Fibroblast of skin of right quadriceps (primary cell): ENCODE data around the gene C7.
"Not testable (repeated sequence)": the region's sequence is repeated elsewhere in the genome, so short reads cannot be mapped to it uniquely, and the experiment has no call there.

Experiments
- DNase-seq: peaks from one replicate; pipeline ENCODE4 v3.0.0-alpha.2; 2013

The C7 gene

GRCh38 chr5:40995801-40996586, 86.7 kb downstream of the C7 start:
- DNase-seq: no peak

GRCh38 chr5:40999142-40999541, 89.8 kb downstream of the C7 start:
- DNase-seq: no peak

DNA sequence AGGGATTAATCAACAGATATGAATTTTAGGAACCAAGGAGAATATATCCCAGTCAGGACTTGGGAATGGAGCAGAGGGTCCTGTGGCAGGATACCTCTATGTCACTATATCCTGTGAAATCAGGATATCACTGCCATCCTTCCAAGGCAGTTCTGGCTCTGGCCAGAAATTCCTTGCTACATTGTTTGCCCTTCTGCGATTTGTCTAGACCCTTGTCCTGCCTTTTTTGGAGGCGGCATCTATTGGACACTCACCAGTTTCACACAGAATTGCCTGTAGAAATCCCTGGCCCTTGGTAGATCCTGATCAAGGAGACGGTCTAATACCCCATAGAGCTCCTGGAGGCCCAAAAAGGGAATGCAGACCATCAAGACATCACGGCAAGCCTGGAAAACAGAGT, 90.7 kb downstream of the C7 start:
- no peak for DNase-seq

DNA sequence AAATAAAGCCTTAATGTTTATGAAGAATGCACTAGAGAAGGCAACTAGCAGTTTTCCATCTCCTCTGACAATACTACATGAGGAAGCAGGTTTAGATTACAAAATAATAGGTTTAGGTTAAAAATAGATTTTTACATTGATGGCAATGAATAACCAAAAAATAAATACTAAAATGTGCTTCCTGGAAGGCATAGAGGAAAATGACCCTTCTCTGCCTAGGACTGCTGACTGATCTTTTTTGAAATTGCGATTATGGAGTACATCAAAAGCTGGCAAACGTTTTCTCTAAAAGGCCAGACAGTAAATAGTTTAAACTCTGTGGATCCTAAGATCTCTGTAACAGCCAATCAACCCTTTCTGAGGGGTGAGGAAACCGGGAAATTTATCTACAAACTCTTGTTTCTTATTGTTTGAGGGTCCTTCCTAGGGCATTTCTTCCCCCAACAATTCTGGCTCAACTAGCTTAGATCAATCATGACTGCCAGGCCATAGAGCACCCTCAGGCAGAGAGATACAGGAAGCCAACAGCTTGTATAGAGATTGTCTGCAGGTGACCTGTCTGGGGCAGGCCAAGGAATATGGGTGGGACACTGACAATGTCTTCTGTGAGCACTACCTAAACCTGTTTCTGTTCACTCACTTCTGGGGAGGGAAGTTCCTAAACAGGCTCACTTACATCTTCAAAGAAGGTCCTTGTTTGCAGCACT, 94.5 kb downstream of the C7 start:
- DNase-seq: no peak

- no peak for DNase-seq
Observed at GRCh38 chr5:41004931-41005330, 95.6 kb downstream of the C7 start.

GRCh38 chr5:41009232-41009631, 99.9 kb downstream of the C7 start:
- DNase-seq: no peak

DNA sequence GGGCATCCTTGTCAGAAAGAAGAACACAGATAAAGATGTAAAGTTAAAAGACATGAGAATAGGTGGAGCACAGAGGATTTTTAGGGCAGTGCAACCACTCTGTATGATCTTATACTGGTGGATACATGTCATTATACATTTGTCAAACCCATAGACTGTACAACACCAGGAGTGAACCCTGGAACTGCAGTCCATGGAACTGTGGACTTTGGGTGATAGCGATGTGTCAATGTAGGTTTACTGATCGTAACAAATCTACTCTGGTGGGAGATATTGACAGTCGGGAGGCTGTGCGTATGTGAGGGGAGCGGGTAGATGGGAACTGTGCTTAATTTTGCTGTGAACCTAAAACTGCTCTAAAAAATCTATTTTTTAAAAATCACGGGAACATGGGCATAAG, 101.3 kb downstream of the C7 start:
- DNase-seq: no peak

- no peak for DNase-seq
Observed at GRCh38 chr5:41012318-41012717, 103.0 kb downstream of the C7 start.

DNA sequence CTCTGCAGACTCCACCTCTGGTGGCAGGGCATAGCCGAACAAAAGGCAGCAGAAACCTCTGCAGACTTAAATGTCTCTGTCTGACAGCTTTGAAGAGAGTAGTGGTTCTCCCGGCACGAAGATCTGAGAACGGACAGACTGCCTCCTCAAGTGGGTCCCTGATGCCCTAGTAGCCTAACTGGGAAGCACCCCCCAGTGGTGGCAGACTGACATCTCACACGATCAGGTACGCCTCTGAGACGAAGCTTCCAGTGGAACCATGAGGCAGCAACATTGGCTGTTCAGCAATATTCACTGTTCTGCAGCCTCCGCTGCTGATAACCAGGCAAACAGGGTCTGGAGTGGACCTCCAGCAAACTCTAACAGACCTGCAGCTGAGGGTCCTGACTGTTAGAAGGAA, 113.3 kb downstream of the C7 start:
- not testable (repeated sequence) for DNase-seq
